Activated CD4-positive, alpha-beta T cell treated with anti-CD3 and anti-CD28 coated beads, Interleukin-2, amount 50 U/mL, for 4 hours (primary cell): ENCODE results near the gene RAB3IL1.
"Not testable (repeated sequence)": the region's sequence is repeated elsewhere in the genome, so short reads cannot be mapped to it uniquely, and the experiment has no call there.

Experiments
- DNase-seq, 2 experiments: peaks; one replicate each; pipeline ENCODE4 v3.0.0-alpha.2; 2020

Gene RAB3IL1

GRCh38 chr11:61883947-61884346 is 33.4 kb downstream of the RAB3IL1 start:
- DNase-seq: no peak

DNA sequence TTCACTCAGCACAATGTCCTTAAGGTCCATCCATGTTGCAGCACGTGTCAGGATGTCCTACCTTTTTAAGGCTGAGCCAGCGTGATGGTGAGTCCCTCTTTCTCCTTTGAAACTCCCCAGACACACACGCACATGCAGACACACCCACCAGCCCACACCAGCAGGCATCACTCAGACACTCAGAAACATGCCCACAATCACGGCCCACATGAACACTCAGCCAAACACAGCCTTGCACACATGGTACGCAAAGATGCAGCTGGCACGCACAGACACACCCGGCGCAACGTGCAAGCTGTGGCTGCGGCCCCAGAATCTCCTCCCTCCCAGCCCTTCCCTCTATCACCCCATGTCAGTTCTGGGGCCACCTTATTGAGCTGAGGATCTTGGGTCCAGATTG is 34.0 kb downstream of the RAB3IL1 start:
- DNase-seq: no peak

GRCh38 chr11:61882879-61883278 is 34.5 kb downstream of the RAB3IL1 start:
- DNase-seq: no peak

DNA sequence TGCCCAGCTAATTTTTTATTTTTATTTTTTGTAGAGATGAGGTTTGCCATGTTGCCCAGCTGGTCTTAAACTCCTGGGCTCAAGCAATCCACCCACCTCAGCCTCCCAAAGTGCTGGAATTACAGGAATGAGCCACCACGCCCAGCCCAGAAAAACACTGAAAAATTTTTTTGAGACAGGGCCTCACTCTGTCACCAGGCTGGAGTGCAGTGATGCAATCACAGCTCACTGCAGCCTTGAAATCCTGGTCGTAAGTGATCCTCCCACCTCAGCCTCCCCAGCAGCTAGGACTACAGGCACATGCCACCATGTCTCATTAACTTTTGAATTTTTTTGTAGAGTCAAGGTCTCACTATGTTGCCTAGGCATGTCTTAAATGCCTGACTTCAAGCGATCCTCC is 35.1 kb downstream of the RAB3IL1 start:
- DNase-seq: not testable (repeated sequence)

DNA sequence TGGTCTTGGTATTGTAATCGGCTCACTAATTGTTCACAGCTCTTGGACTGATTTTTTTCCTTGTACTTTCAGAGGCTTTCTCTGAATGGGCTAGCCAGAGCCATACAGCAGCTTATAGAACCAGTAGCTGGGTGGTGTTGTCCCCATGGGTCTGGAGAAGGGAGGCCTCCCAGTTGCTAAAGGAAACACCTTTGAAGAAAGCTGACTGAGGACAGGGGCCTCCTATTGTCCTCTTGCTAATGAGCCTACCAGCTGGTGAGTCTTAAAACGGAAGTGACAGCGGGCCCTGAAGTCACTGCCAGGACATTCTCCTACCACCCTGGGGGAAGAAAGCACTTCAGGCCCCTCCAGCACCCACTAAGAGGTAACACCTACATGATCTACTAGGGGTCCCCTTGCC is 36.0 kb downstream of the RAB3IL1 start:
- no peak for DNase-seq

- DNase-seq: no peak
These were observed 36.9 kb downstream of the RAB3IL1 start for GRCh38 chr11:61880454-61880853.

GRCh38 chr11:61880031-61880430 is 37.3 kb downstream of the RAB3IL1 start:
- DNase-seq: no peak

GRCh38 chr11:61879152-61879551 is 38.2 kb downstream of the RAB3IL1 start:
- no peak for DNase-seq

DNA sequence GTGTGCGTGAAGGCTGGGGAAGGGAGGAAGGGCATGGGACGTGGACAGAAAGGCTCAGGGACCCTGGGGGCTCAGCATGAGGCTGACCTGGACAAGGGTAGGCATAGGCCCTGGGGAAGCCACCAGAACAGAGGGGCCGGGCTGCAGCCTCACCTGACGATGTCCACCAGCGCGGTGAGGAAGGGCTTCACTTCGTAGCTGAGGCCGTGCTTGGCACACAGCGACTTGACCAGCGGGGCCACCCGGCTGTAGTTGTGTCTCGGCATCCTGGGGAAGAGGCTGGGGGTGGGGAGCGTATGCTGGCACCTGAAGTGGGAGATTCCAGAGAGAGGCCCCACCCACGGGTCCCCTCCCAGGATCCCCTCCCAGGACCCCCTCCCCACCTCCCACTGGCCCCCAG is 41.7 kb downstream of the RAB3IL1 start:
- DNase-seq: no peak

DNA sequence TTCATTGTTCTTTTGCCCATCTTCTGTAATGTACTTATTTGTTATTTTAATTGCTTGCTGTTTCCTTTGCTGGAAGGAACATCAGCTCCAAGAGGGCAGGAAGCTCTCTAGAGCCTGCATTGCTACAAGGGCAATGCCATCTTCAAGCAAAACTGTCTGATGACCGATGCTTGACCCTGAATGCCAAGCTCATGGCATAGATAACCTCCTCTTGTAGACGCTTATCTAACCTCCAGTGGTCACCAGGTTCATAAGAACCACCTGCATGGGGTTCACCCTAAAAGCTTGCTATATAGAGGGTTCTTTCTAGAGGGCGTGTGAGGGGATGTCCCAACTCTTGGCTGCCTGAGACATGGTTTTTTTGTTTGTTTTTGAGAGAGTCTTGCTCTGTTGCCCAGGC is 42.5 kb downstream of the RAB3IL1 start:
- no peak for DNase-seq

DNA sequence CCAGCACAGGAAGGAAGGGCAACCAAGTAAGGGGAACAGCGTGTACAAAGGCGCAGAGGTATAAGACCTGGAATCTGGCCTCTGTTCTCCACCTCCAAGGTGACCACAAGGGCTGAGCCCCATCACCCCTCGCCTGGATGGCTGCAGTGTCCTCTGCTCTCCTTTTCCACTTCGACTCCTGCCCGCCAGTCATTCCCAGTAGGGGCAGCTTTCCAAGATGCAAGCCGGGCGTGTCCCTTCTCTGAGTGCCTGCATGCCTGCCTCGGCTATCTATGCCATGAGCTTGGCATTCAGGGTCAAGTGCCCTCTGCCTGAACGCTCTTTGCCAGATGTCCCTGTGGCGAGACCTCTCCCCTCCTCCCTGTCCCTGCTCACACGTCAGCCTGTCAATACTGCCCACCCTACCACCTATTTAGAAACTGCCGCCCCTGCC is 43.0 kb downstream of the RAB3IL1 start:
- no peak for DNase-seq

- DNase-seq: no peak
These were observed 43.6 kb downstream of the RAB3IL1 start for GRCh38 chr11:61873588-61874376.

DNA sequence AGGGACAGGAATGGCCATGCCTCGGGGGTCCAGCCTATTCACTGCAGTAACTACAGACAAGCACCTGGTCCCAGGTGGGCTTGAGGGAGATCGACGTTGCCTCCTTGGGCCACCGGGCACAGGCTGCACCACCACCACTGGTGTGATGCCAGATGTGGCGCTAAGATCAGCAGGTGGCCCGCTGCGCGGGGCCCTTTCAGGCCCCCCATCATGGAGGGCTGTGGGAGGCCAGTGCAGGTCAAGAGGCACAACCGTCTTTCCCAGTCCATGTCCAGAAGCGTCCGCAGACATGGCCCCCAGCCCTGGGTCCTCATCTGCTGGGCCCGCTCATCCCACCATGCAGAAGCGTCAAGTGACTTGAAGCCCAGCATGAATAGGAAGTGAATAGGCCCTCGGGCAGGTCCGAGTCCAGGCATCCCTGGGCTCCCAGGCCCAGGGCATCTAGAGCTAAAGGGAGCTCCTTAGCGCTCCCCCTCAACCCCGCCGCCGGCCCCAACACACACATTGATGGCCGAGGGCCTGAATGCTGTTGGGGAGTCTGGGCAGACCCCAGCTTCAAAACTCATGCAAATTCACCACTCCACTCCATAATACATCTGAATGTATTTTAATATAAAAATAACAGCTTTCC is 44.3 kb downstream of the RAB3IL1 start:
- no peak for DNase-seq

GRCh38 chr11:61871158-61871597 is 46.2 kb downstream of the RAB3IL1 start:
- peak; percentile 45 to 55 for DNase-seq

- DNase-seq: no peak
These were observed 46.8 kb downstream of the RAB3IL1 start for GRCh38 chr11:61870541-61871031.

GRCh38 chr11:61869708-61870451 is 47.5 kb downstream of the RAB3IL1 start:
- no peak for DNase-seq

DNA sequence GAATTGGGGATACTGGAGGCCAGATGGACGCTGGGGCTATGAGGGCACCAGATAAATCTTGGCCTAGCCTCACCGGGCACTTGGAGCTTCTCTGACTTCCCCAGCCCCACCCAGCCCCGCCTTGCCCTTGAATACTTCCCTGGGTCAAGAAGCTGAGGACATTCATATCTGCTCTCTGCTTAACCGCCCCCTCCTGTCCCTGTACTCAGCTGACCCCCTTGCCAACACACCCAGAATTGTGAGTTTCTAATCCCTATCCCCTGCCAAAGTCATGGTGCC is 48.0 kb downstream of the RAB3IL1 start:
- no peak for DNase-seq

DNA sequence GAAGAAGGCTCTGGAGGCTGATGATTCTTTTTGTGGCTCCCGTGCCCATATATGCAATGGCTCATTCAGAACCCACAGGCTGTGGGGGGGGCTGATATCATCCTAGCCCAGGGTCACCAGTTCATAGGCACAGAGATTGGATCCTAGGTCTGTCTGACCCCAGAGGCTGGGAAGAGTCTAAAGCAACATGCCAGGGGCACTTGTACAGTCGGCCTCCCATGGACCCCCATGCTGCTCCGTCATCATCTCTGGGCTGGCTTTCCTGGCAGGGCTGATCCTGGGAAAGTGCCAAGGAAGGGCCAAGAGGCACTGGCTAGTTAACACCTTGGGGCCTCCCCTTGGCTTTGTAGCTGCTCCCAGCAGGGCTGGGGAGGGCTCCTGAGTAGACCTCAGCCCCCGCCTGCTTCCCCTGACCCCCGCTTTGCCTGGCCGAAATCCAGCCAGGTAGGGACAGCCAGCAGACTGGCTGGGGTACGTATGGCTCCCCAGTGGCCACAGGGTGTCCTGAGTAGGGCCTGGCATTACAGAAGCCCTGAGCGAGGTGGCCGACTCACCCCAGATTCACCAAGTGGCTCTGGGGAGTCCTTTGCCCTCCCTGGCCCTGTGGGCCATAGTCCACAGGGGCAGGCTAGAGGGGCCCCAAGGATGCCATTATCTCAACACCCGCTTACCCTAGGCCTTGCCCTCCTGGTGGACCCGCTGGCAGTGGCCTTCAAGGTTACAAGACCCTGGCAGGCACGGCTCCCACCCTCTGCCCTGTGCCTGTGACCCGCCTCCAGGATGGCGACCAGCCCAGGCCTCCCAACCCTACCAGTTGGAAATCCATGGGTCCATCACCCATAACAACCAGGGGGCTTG is 48.6 kb downstream of the RAB3IL1 start:
- no peak for DNase-seq

- no peak for DNase-seq
These were observed 50.4 kb downstream of the RAB3IL1 start for GRCh38 chr11:61866958-61867343.

GRCh38 chr11:61866231-61866957 is 51.0 kb downstream of the RAB3IL1 start:
- DNase-seq: no peak

GRCh38 chr11:61864814-61865775 is 52.3 kb downstream of the RAB3IL1 start:
- DNase-seq: no peak
